Measurements from ENCODE around the gene PCMT1. TPM values are rescaled to one million over a fixed set of nuclear protein-coding genes. Genes with fewer than 3 reads are reported as not detected.
"Not testable (repeated sequence)": the region's sequence is repeated elsewhere in the genome, so short reads cannot be mapped to it uniquely, and the experiment has no call there.

PCMT1 gene
- total RNA-seq, 1 donor from 2014 or later: 97.7 TPM

- intact Hi-C loops (cut with DNase I): no loop called here
- no peak for ATAC-seq
Observed at GRCh38 chr6:149845549-149845948, 96.0 kb downstream of the PCMT1 start.

GRCh38 chr6:149846321-149846720 is 96.8 kb downstream of the PCMT1 start:
- intact Hi-C loops (cut with DNase I): no loop called here
- ATAC-seq: no peak
- no peak for DNase-seq (ENCODE audit: low spot score)

More at GRCh38 chr6:149845549-149845948, 96.0 kb downstream of the PCMT1 start:
- no peak for DNase-seq (ENCODE audit: low spot score)

GRCh38 chr6:149847939-149848267 is 98.4 kb downstream of the PCMT1 start:
- ATAC-seq (no peak), DNase-seq (ENCODE audit: low spot score) (no peak)
- intact Hi-C loops (cut with DNase I): no loop called here

- ATAC-seq; DNase-seq (ENCODE audit: low spot score); intact Hi-C loops (cut with DNase I): not testable (repeated sequence)
Observed at GRCh38 chr6:149848343-149848742, 98.8 kb downstream of the PCMT1 start.

GRCh38 chr6:149851461-149852110 is 102.0 kb downstream of the PCMT1 start:
- intact Hi-C loops (cut with DNase I): loop anchor here (2.0 kb wide), 1 partner anchor 13 kb away; no protein-coding TSS in a partner anchor

GRCh38 chr6:149852180-149852579 is 102.6 kb downstream of the PCMT1 start:
- intact Hi-C loops (cut with DNase I): loop anchor here (2.0 kb wide), 1 partner anchor 13 kb away; no protein-coding TSS in a partner anchor
- ATAC-seq (no peak), DNase-seq (ENCODE audit: low spot score) (no peak)

More at GRCh38 chr6:149851461-149852110, 102.0 kb downstream of the PCMT1 start:
- no peak for DNase-seq (ENCODE audit: low spot score)
- ATAC-seq: no peak

GRCh38 chr6:149852881-149853280 is 103.3 kb downstream of the PCMT1 start:
- ATAC-seq (no peak), DNase-seq (ENCODE audit: low spot score) (no peak)
- intact Hi-C loops (cut with DNase I): loop anchor here (2.0 kb wide), 1 partner anchor 14 kb away; no protein-coding TSS in a partner anchor

- intact Hi-C loops (cut with DNase I); ATAC-seq; DNase-seq (ENCODE audit: low spot score): not testable (repeated sequence)
Observed at GRCh38 chr6:149854017-149854416, 104.5 kb downstream of the PCMT1 start.

GRCh38 chr6:149854532-149854931 is 105.0 kb downstream of the PCMT1 start:
- intact Hi-C loops (cut with DNase I): no loop called here
- no peak for ATAC-seq
- DNase-seq (ENCODE audit: low spot score): no peak

GRCh38 chr6:149855040-149855654 is 105.6 kb downstream of the PCMT1 start:
- DNase-seq (ENCODE audit: low spot score) (no peak), ATAC-seq (no peak)

GRCh38 chr6:149855741-149856140 is 106.2 kb downstream of the PCMT1 start:
- no peak for DNase-seq (ENCODE audit: low spot score)
- no peak for ATAC-seq
- intact Hi-C loops (cut with DNase I): no loop called here

More at GRCh38 chr6:149855040-149855654, 105.6 kb downstream of the PCMT1 start:
- intact Hi-C loops (cut with DNase I): no loop called here

- DNase-seq (ENCODE audit: low spot score): no peak
- intact Hi-C loops (cut with DNase I): no loop called here
- ATAC-seq: no peak
Observed at GRCh38 chr6:149856256-149856994, 106.9 kb downstream of the PCMT1 start.

GRCh38 chr6:149857541-149857940 is 108.0 kb downstream of the PCMT1 start:
- no peak for ATAC-seq
- no peak for DNase-seq (ENCODE audit: low spot score)
- intact Hi-C loops (cut with DNase I): no loop called here

- DNase-seq (ENCODE audit: low spot score) (no peak), ATAC-seq (no peak)
- intact Hi-C loops (cut with DNase I): no loop called here
Observed at GRCh38 chr6:149859368-149859767, 109.8 kb downstream of the PCMT1 start.

GRCh38 chr6:149859938-149860337 is 110.4 kb downstream of the PCMT1 start:
- ATAC-seq: no peak
- intact Hi-C loops (cut with DNase I): no loop called here

GRCh38 chr6:149860513-149860833 is 110.9 kb downstream of the PCMT1 start:
- ATAC-seq (no peak), DNase-seq (ENCODE audit: low spot score) (no peak)
- intact Hi-C loops (cut with DNase I): no loop called here

More at GRCh38 chr6:149859938-149860337, 110.4 kb downstream of the PCMT1 start:
- DNase-seq (ENCODE audit: low spot score): no peak

Data from sciatic nerve (tissue), 2 donors.